ENCODE results near the gene PRKAG2.
"Not testable (repeated sequence)": the region's sequence is repeated elsewhere in the genome, so short reads cannot be mapped to it uniquely, and the experiment has no call there.

PRKAG2 gene

GRCh38 chr7:151851145-151851751 is 25.7 kb downstream of the PRKAG2 start:
- DNase-seq (ENCODE audit: low read depth in 2 of 2) = no peak

DNA sequence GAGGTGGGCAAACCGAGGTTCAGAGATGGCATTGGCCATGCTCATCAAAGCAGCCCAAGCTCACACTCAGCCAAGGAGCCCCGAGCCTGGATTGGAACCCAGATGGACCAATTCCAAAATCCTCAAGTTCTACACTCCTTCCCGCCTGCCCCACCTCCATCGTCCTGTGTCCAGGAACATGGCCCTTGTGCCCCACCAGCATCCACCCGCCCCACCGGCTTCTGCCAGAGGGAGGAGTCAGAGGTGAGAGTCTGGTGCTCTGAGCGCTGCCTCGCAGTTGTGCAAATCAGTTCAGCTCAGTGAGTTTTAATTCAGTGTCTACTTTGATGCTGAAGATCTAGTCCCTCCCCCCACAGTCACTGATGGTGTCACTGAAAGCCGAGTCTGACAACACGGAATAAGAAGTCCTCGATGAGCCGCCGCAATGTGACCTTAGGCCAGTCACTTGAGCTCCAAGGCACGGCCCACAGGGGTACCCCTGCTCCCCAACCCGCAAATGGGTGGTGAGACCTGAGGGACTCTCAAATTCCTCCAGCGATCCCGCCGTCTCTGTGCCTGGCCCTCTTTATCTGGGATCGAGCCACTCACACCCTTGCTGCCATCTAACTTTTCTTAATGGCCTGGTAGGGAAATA is 26.3 kb downstream of the PRKAG2 start:
- DNase-seq (ENCODE audit: low read depth in 2 of 2) = no peak

GRCh38 chr7:151849879-151850260 is 27.0 kb downstream of the PRKAG2 start:
- DNase-seq (ENCODE audit: low read depth in 2 of 2) = no peak

GRCh38 chr7:151849008-151849878 is 27.7 kb downstream of the PRKAG2 start:
- DNase-seq (ENCODE audit: low read depth in 2 of 2) = no peak

- DNase-seq (ENCODE audit: low read depth in 2 of 2) = no peak
Measured at GRCh38 chr7:151847681-151848081, 29.2 kb downstream of the PRKAG2 start.

- DNase-seq (ENCODE audit: low read depth in 2 of 2) = no peak
Measured at GRCh38 chr7:151847136-151847535, 29.8 kb downstream of the PRKAG2 start.

DNA sequence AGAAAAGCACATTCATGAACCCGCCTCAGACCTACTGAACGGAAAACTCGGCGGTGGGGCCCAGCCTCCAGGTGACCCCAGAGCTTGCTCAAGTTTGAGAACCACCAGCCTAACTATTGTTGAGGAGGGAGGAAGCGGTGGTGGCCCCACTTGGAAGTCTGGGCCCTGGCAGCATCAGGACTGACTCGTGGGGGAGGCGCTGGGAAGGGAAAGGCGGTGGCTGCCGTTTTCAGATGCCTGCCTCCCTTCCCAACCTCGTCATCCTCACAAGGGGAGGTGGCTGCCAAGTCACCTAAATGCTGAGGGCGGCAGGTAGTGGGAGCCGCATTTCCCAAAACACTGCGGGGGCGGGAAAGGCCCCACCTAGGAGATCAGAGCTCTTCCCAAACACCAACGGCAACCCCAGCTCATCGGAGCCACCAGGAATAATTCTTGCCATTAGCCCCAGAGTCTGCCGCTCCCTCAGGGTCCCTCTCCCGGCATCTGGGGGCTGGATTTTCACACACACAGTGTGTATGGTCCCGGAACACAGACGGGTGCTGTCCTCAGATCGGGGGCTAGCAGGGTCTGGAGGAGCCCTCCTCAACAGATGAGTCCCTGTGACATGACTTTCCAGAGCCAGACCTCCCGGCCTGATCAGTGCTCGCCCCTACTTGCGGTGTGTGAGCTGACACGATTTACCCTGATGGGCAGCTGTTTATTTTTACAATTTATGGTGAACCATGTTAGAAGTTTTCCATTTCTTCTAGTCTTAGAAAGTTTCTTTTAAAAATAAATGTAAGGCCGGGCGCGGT is 31.3 kb downstream of the PRKAG2 start:
- DNase-seq (ENCODE audit: low read depth in 2 of 2) = no peak

DNA sequence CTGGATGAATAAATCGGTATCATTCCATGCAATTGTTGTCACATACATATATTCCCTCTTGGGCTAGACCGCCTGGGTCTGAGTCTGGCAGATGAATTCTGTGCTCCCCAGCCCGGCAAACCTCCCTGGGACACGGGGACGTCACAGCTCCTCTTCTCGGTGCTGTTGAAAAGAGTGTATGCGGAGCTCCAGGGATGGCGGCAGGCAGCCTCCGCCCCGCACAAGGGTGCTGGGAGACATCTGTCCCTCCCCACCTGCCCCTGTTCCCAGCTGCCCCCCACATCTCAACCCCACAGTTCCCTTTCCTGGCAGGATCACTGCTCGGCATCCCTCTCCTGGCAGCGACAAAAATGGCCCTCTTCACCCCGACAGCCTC is 32.1 kb downstream of the PRKAG2 start:
- no peak for DNase-seq (ENCODE audit: low read depth in 2 of 2)

DNA sequence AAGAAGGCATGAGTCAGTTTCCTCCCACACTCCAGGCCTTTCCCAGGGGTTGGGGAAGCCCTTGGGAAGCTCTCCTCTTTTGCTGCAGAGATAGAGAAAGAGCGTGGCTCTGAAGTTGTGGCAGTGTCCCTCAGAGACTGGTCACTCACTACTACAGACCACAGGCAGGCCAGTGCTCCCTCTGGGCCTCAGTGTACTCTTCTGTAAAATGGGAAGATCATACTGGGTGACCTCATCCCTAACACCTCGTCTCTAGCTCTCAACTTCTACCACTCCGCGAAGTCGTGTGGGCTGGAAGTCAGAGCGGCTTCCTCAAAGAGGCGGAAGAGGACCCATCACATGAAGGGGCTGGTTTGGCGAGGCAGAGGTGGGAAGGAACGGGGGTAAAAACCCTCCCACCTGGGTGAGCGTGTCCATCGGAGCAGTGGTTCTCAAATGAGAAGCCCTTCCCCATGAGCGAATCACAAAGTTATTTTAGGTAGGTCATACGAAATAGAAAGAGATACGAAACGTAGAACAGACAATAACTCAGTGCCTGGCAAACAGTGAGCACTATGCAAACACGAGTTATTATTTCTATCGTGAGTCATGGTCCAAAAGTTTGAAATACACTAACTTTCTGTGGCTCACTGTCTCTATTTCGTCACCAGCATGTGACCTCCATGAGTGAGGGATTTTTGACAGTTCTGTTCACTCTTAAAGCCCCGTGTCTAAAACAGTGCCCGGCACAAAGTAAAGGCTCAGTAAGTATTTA is 32.7 kb downstream of the PRKAG2 start:
- no peak for DNase-seq (ENCODE audit: low read depth in 2 of 2)

DNA sequence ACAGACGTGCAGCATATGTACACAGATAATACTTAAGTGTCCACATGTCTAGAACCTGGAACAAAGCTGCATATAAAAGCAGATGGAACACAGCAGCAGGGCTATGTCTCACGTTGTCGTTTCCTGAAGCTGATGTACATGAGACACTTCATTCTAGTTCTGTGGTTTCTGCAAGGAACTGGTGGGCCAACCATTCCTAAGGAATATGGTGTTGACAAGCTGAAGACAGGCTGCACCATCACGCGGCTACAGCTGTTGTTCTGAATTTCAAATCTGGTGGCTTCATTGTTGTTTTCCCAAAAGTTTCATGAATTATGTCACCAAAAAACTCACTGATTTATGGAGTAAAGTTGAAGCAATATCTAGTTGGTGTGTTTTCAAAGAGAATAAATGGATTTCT is 33.7 kb downstream of the PRKAG2 start:
- no peak for DNase-seq (ENCODE audit: low read depth in 2 of 2)

GRCh38 chr7:151841395-151842051 is 35.4 kb downstream of the PRKAG2 start:
- DNase-seq (ENCODE audit: low read depth in 2 of 2) = not testable (repeated sequence)

- no peak for DNase-seq (ENCODE audit: low read depth in 2 of 2)
Measured at GRCh38 chr7:151840088-151840910, 36.6 kb downstream of the PRKAG2 start.

- DNase-seq (ENCODE audit: low read depth in 2 of 2) = no peak
Measured at GRCh38 chr7:151839451-151839921, 37.4 kb downstream of the PRKAG2 start.

DNA sequence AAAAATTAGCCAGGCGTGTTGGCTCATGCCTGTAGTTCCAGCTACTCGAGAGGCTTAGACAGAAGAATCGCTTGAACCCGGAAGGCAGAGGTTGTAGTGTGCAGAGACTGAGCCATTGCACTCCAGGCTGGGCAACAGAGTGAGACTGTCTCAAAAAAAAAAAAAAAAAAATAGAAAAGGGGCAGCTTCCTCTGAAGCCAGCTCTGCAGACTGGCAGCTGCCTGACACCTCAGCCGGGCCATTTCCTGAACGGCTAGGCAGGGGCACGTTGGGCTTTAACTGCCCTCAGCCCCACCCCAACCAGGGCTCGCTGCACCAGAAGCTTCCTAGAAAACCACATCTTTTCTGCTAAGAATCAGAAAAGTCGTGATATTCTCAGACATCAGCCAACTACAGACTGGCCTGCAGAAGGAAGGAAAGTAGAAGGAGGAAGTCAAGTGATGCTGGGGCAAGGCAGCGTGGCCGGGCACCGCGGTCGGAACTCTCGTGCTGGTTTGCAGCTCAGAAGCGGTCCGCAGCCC is 38.0 kb downstream of the PRKAG2 start:
- peak; percentile 18 to 25 for DNase-seq (ENCODE audit: low read depth in 2 of 2)

- no peak for DNase-seq (ENCODE audit: low read depth in 2 of 2)
Measured at GRCh38 chr7:151838072-151838471, 38.8 kb downstream of the PRKAG2 start.

DNA sequence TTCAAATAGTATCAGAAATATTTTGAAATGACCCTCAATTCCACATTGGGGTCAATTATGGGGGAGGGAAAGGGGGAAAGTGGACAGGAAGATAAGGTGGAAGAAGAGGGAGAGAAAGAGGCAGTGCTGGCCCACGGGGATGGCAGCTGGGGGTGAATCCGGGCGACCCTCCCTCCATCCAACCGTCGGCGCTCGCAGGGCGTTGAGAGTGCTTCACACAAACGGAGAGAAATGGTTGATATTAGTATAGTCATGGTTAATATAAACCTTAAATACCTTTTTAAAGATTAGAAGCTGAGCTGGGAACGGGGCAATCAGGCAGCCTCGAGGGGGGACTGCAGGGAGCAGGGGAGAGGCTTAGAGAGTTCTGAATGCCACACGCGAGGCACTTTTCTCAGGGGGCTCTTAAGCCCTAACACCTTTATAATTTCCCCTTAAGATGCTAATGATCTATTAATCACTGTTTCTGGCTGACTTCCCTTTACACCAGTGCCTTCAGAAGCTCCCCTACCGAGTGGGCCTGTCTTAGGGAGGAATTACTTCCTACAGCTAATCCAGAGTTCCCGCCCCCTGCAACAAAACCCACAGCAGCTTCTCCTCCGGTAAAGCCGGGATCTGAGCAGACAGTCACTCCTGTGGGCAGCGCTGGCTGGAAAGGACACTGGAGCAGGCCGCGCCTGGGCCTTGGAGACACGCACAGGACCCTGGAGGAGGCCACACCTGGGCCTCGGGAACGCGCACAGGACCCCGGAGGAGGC is 39.5 kb downstream of the PRKAG2 start:
- no peak for DNase-seq (ENCODE audit: low read depth in 2 of 2)

DNA sequence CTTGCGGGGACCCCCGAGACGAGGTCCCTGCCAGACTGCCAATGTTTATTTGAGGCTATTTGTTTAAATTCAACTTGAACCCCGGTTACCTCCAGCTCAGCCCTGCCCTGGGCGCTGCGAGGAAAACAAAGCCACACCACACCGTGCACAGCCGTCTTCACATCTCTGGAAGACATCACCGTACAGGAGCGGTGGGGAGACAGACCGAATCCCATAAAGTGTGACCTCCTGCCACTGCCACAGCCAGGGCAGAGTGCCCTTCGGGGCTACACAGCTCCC is 40.0 kb downstream of the PRKAG2 start:
- no peak for DNase-seq (ENCODE audit: low read depth in 2 of 2)

GRCh38 chr7:151836191-151836926 is 40.6 kb downstream of the PRKAG2 start:
- no peak for DNase-seq (ENCODE audit: low read depth in 2 of 2)
